Suprapubic skin (tissue), 4 donors: ENCODE data around the gene SMURF2. TPM values are rescaled to one million over a fixed set of nuclear protein-coding genes. Genes with fewer than 3 reads are reported as not detected.

ENCODE experiments used
- DNase-seq, 2 donors: peaks; one replicate each; pipeline ENCODE4 v3.0.0-alpha.2; 2019; ENCODE audit warnings: low spot score in 2 of 2
- H3K27ac ChIP-seq: fragments of 200-600 bp; sonication (generic); one replicate; pipeline ENCODE4 v1.5.1; 2019
- H3K27me3 ChIP-seq: fragments of 200-600 bp; sonication (generic); one replicate; pipeline ENCODE4 v1.5.1; 2019
- H3K36me3 ChIP-seq: fragments of 200-600 bp; sonication (generic); one replicate; pipeline ENCODE4 v1.5.1; 2019
- H3K4me1 ChIP-seq: fragments of 200-600 bp; sonication (generic); one replicate; pipeline ENCODE4 v1.5.1; 2019
- H3K4me3 ChIP-seq: fragments of 200-600 bp; sonication (generic); one replicate; pipeline ENCODE4 v1.5.1; 2019; ENCODE audit warnings: mild to moderate bottlenecking
- H3K9me3 ChIP-seq: fragments of 200-600 bp; sonication (generic); one replicate; pipeline ENCODE4 v1.5.1; 2019
- EP300 ChIP-seq: sonication (generic); formaldehyde crosslinking; IDR thresholded peaks from one replicate; pipeline ENCODE4 v1.6.1; 2017; ENCODE audit warnings: antibody characterized with exemption
- POLR2A ChIP-seq, 2 donors: fragments of 450-650 bp; IDR thresholded peaks; one replicate each; pipeline ENCODE4 v1.6.1; 2017; ENCODE audit warnings: antibody characterized with exemption in 2 of 2, mild to moderate bottlenecking in 2 of 2, moderate library complexity in 2 of 2
- POLR2AphosphoS5 ChIP-seq, 3 donors: sonication (generic); formaldehyde crosslinking; IDR thresholded peaks; one replicate each; pipeline ENCODE4 v1.6.1; 2017; ENCODE audit warnings: antibody characterized with exemption in 3 of 3
- WGBS: methylation state at CpG from one replicate; pipeline ENCODE4 v1.1.5; 2018; 5-methylcytosine and 5-hydroxymethylcytosine counted together
- total RNA-seq, 4 donors: library from RNA; depleted of rRNA; stranded (reverse); fragments of >200 nt; gene quantifications; one replicate each; pipeline ENCODE4 v1.1.0, GENCODE V29; 2016
- TF ChIP-seq, protein P1 (sequence below), 2 donors: fragments of 200-600 bp in 1 of 2; fragments of 450-650 bp in 1 of 2; sonication (generic) in 1 of 2; IDR thresholded peaks; one replicate each; pipeline ENCODE4 v1.5.1; 2016 to 2019; ENCODE audit warnings: antibody characterized with exemption in 2 of 2, mild to moderate bottlenecking in 1 of 2, moderate library complexity in 1 of 2

The SMURF2 gene
- total RNA-seq, 4 donors from 2014 or later, result 19.4 to 28.6 (median 25.2) TPM

DNA sequence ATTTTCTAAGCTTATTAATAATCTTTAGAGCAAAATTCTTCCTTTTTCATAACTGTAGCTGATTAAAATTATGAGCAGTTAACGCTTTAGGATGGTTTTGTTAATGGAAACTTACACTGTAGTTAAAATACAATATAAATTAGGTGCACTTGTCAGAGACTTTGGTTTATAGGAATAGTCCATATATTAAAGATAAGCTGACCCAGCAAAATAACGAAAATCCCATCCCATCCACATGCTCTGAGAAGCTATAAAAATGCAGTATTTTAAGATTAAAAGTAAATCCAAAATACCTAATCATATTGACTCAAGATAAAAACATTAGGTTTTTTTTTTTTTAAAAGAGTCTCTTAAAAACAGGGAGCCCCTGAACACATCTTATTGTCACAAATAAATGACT is 117.4 kb downstream of the SMURF2 start:
- no peak for DNase-seq
- H3K4me1 ChIP-seq, result no peaks in the 10 kb centered on the region
- H3K4me3 ChIP-seq, result no peak overlapping the region
- H3K36me3 ChIP-seq, result peaks cover 64% of the 10 kb centered on the region
- 95% methylated on average over 2 of the region's 2 CpGs for WGBS
- H3K27ac ChIP-seq, result no peak overlapping the region
- H3K27me3 ChIP-seq, result no peaks in the 10 kb centered on the region
- TF ChIP-seq, protein P1, sequence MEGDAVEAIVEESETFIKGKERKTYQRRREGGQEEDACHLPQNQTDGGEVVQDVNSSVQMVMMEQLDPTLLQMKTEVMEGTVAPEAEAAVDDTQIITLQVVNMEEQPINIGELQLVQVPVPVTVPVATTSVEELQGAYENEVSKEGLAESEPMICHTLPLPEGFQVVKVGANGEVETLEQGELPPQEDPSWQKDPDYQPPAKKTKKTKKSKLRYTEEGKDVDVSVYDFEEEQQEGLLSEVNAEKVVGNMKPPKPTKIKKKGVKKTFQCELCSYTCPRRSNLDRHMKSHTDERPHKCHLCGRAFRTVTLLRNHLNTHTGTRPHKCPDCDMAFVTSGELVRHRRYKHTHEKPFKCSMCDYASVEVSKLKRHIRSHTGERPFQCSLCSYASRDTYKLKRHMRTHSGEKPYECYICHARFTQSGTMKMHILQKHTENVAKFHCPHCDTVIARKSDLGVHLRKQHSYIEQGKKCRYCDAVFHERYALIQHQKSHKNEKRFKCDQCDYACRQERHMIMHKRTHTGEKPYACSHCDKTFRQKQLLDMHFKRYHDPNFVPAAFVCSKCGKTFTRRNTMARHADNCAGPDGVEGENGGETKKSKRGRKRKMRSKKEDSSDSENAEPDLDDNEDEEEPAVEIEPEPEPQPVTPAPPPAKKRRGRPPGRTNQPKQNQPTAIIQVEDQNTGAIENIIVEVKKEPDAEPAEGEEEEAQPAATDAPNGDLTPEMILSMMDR (IDR thresholded peaks at IDR 0.05), result no peak
- TF ChIP-seq POLR2A (IDR thresholded peaks at IDR 0.05) (no peak), POLR2AphosphoS5 (IDR thresholded peaks at IDR 0.05) (no peak), EP300 (no peak)
- H3K9me3 ChIP-seq, result no peaks in the 10 kb centered on the region

DNA sequence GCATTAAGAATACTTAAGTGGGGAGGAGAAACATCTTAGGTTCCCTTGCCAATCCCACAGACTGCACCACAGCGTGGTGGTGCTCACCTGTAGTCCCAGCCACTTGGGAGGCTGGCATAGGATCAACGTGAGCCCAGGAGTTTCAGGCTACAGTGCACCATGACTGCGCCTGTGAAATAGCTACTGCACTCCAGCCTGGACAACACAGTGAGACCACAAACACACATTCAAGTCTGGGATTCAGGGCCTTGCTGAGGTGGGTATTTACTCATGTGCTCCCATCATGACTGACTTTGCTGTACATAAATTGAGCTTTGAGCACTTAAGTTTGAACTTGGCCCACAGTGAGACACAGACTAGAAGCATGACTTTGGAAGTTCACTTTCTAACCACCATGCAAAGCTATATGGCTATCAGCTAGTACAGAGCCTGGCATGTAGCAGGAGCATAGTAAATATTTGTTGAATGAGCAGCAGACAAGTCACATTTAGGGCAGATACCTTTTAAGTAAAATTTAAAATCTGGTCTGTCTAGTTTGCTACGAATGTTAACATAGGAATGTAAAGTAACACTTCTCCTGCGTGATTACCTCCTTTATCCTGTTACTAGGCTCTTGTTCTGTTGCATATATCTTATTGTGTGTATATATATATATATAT is 121.9 kb downstream of the SMURF2 start:
- H3K27ac ChIP-seq, result no peak overlapping the region
- no peaks in the 10 kb centered on the region for H3K9me3 ChIP-seq
- DNase-seq, result no peak
- 87% methylated on average over 4 of the region's 5 CpGs for WGBS
- TF ChIP-seq POLR2A (IDR thresholded peaks at IDR 0.05) (no peak), POLR2AphosphoS5 (IDR thresholded peaks at IDR 0.05) (no peak), EP300 (no peak)
- TF ChIP-seq, protein P1 (IDR thresholded peaks at IDR 0.05), result no peak
- no peak overlapping the region for H3K4me3 ChIP-seq
- no peaks in the 10 kb centered on the region for H3K4me1 ChIP-seq
- H3K27me3 ChIP-seq, result no peaks in the 10 kb centered on the region
- H3K36me3 ChIP-seq, result peaks cover 75% of the 10 kb centered on the region

DNA sequence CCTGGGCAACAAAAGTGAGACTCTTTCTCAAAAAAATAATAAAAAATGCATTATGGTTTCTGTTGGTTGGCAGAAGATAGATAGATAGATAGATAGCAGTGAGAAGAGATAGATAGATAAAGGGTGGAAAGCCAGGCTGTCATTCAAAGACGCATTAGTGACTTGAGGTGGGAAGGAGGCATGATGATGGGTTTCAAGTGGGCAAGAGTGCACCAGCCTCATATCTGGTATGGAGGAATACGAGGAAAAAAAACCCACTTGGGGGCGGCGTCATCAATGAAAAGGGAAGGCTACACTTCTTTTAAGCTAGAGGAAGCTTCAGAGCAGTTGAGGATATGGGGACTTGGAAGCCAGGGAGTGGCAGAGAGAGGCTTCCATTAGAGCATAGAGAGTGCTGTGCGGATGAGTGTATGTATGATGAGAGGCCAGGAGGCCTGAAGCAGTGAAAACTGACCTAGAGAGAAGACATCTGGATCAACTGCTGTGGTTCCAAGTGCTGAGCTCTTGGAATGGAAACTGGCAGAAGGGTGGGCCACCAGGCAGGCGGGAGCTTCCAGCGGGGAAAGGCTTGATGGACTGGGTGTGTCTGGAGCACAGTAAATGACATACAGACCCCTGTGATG is 123.5 kb downstream of the SMURF2 start:
- DNase-seq, result no peak
- H3K4me1 ChIP-seq, result no peaks in the 10 kb centered on the region
- H3K9me3 ChIP-seq, result no peaks in the 10 kb centered on the region
- TF ChIP-seq POLR2AphosphoS5 (IDR thresholded peaks at IDR 0.05), result no peak
- TF ChIP-seq, protein P1 (IDR thresholded peaks at IDR 0.05), result no peak
- H3K27me3 ChIP-seq, result no peaks in the 10 kb centered on the region
- 82% methylated on average over 7 of the region's 7 CpGs for WGBS
- peaks cover 75% of the 10 kb centered on the region for H3K36me3 ChIP-seq
- no peak overlapping the region for H3K4me3 ChIP-seq
- no peak overlapping the region for H3K27ac ChIP-seq

DNA sequence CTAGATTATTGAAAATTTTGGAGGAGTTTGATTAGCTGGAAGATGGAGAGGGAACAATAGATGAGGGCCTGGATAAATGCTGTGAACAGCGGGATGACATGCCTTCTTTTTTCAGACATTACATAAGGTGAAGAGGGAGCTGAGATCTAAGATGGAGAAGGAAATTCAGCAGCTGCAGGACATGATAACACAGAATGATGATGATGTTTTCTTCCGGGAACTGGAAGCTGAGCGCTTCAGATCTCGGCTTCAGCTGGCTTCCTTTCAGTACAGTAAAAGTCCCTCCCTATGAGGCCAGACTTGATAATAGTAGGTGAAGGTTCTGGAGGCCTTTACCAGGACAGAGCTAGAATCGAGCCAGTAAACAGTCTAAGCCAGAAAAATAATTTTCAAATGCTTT is 124.6 kb downstream of the SMURF2 start:
- no peak for DNase-seq
- Histone ChIP-seq H3K4me3 (no peak overlapping the region), H3K27ac (no peak overlapping the region), H3K27me3 (no peaks in the 10 kb centered on the region), H3K36me3 (peaks cover 85% of the 10 kb centered on the region), H3K9me3 (no peaks in the 10 kb centered on the region), H3K4me1 (no peaks in the 10 kb centered on the region)
- WGBS, result 81% methylated on average over 5 of the region's 5 CpGs
- no peak for TF ChIP-seq POLR2A (IDR thresholded peaks at IDR 0.05)
- TF ChIP-seq, protein P1 (IDR thresholded peaks at IDR 0.05), result no peak
- no peak for TF ChIP-seq POLR2AphosphoS5 (IDR thresholded peaks at IDR 0.05)
- no peak for TF ChIP-seq EP300

DNA sequence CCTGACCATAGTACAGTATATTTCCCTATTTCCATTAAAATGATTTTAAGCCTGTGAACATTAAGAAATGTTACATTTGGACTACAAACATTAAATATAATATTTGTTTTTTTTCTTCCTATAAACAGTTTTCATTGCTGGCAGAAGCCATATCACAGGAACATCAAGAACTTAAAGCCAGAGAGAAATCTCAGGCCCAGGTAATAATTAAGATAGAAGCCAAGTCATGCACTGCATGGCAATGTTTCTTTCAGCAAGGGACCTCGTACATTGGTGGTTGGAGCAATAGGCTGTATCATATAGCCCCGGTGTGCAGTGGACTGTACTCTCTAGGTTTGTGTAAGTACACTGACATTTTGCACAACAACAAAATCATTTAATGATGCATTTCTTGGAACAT is 125.2 kb downstream of the SMURF2 start:
- no peak overlapping the region for H3K4me3 ChIP-seq
- WGBS, result 88% methylated on average over 2 of the region's 2 CpGs
- no peaks in the 10 kb centered on the region for H3K9me3 ChIP-seq
- H3K4me1 ChIP-seq, result peaks cover 4% of the 10 kb centered on the region
- H3K27ac ChIP-seq, result no peak overlapping the region
- peaks cover 85% of the 10 kb centered on the region for H3K36me3 ChIP-seq
- TF ChIP-seq POLR2A (IDR thresholded peaks at IDR 0.05) (no peak), POLR2AphosphoS5 (IDR thresholded peaks at IDR 0.05) (no peak)
- TF ChIP-seq, protein P1 (IDR thresholded peaks at IDR 0.05), result no peak
- H3K27me3 ChIP-seq, result no peaks in the 10 kb centered on the region
- no peak for DNase-seq
